ENCODE results near the gene NALCN. TPM values are rescaled to one million over a fixed set of nuclear protein-coding genes. Genes with fewer than 3 reads are reported as not detected.

NALCN gene
- total RNA-seq, 2 donors from 2014 or later = 1.6 to 4.6 TPM

DNA sequence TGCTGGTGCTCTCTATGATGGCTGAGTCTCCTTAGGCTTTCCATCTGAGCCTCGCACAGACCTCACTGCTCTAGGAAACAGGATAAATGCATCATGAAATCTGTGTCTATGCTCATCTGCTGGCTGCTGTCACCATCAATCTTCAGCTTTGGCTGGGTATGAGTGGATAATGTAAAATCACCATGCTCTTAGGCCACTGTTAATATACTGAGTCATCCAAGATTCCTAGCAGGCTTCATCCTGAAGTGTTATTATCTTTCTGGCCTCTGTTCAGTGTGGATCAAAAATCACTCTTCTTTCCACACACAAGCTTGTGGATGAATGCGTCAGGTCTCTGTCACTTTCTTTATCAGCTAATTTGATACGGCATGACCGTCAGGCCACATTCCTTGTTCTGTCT lies 317.4 kb downstream of the NALCN start:
- intact Hi-C loops (cut with DNase I) = no loop called here
- DNase-seq = no peak
- Histone ChIP-seq H3K36me3 (replicated peaks in 1 of 2; ENCODE audit: insufficient read depth in 1 of 2, low read depth in 2 of 2) (no peaks in the 10 kb centered on the region), H3K4me1 (no peaks in the 10 kb centered on the region), H3K9me3 (no peaks in the 10 kb centered on the region), H3K27ac (no peak overlapping the region), H3K27me3 (no peaks in the 10 kb centered on the region), H3K4me3 (no peak overlapping the region)
- TF ChIP-seq POLR2A (IDR thresholded peaks at IDR 0.05) (no peak), CTCF (IDR thresholded peaks at IDR 0.05) (no peak)
- ATAC-seq = no peak
- WGBS, 2 donors = 91 to 92% methylated on average over 4 of the region's 4 CpGs

GRCh38 chr13:101092985-101093384 lies 323.3 kb downstream of the NALCN start:
- intact Hi-C loops (cut with DNase I) = no loop called here
- ATAC-seq (no peak), DNase-seq (no peak)
- H3K9me3 ChIP-seq = no peaks in the 10 kb centered on the region
- no peak overlapping the region for H3K4me3 ChIP-seq
- H3K36me3 ChIP-seq (replicated peaks in 1 of 2; ENCODE audit: insufficient read depth in 1 of 2, low read depth in 2 of 2) = no peaks in the 10 kb centered on the region
- H3K27me3 ChIP-seq = no peaks in the 10 kb centered on the region
- TF ChIP-seq POLR2A (IDR thresholded peaks at IDR 0.05) (no peak), CTCF (IDR thresholded peaks at IDR 0.05) (no peak)
- H3K4me1 ChIP-seq = no peaks in the 10 kb centered on the region
- H3K27ac ChIP-seq = no peak overlapping the region

DNA sequence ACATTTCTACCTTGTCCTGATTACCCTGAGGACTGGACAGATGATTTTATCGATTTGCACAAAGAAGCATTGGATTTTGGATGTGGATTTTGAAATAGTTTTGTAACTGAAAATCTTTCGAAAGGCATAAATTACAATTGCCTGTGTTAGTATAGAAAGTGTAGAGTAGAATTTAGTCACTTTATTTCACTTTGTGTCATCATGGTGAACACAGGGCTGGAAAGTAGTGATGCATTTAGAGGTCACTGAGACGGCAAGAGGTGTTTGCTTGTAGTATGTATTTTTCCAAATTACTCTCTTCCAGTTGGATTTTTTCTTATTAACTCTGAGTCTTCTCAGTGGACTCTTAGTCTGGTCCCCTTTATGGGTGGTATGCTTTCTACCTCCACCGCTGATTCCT lies 326.0 kb downstream of the NALCN start:
- H3K9me3 ChIP-seq = no peaks in the 10 kb centered on the region

DNA sequence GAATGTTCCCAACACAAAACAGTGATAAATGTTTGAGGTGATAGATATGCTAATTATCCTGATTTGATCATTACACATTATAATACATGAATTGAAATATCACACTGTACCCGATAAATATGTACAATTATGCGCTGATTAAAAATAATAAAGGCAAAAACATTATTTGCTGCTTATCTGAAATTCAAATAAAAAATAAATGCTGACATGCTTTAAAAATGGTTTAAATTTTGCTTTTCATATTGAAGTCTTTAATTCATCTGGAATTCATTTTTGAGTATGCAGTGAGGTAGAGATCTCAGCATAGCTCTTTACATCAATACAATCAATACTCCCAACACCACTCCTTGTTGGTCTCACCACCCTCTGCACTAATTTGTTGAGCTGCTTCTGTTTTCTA lies 330.8 kb downstream of the NALCN start:
- Histone ChIP-seq H3K9me3 (no peaks in the 10 kb centered on the region), H3K27ac (no peak overlapping the region), H3K4me1 (no peaks in the 10 kb centered on the region), H3K4me3 (no peak overlapping the region), H3K36me3 (replicated peaks in 1 of 2; ENCODE audit: insufficient read depth in 1 of 2, low read depth in 2 of 2) (no peaks in the 10 kb centered on the region), H3K27me3 (no peaks in the 10 kb centered on the region)
- WGBS, 2 donors = 20 to 23% methylated on average over 2 of the region's 2 CpGs
- ATAC-seq = no peak
- TF ChIP-seq POLR2A (IDR thresholded peaks at IDR 0.05) (no peak), CTCF (IDR thresholded peaks at IDR 0.05) (no peak)
- no peak for DNase-seq
- intact Hi-C loops (cut with DNase I) = no loop called here

More for the DNA sequence above, 326.0 kb downstream of the NALCN start:
- no peak overlapping the region for H3K27ac ChIP-seq
- TF ChIP-seq CTCF (IDR thresholded peaks at IDR 0.05) = no peak
- TF ChIP-seq POLR2A (IDR thresholded peaks at IDR 0.05) = no peak
- no peak overlapping the region for H3K4me3 ChIP-seq
- WGBS, 2 donors = 72 to 85% methylated on average over 4 of the region's 4 CpGs
- DNase-seq (no peak), ATAC-seq (no peak)
- H3K4me1 ChIP-seq = no peaks in the 10 kb centered on the region
- intact Hi-C loops (cut with DNase I) = no loop called here
- no peaks in the 10 kb centered on the region for H3K36me3 ChIP-seq (replicated peaks in 1 of 2; ENCODE audit: insufficient read depth in 1 of 2, low read depth in 2 of 2)
- H3K27me3 ChIP-seq = no peaks in the 10 kb centered on the region

DNA sequence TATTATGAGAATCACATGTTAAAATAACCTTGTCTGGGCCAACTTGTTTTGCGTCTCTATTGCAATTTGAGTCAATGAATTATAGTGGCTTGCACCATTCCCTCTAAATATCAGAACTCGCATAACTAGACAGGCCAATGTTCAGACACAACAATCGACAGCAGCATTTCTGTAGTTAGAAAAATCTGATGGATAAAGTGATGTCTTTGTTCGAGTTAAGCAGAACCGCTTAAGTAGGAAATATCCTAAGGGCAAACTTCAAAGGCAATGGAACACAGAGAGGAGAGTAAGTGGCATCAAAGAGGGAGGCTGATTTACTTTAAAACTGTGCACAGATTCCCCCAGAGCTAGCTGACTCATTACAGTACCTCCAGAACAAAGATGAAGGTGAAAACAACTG lies 333.9 kb downstream of the NALCN start:
- Histone ChIP-seq H3K36me3 (replicated peaks in 1 of 2; ENCODE audit: insufficient read depth in 1 of 2, low read depth in 2 of 2) (no peaks in the 10 kb centered on the region), H3K4me1 (no peaks in the 10 kb centered on the region), H3K27ac (no peak overlapping the region), H3K9me3 (no peaks in the 10 kb centered on the region), H3K4me3 (no peak overlapping the region), H3K27me3 (no peaks in the 10 kb centered on the region)
- no peak for TF ChIP-seq CTCF (IDR thresholded peaks at IDR 0.05)
- no peak for TF ChIP-seq POLR2A (IDR thresholded peaks at IDR 0.05)
- ATAC-seq = no peak
- 84 to 85% methylated on average over 5 of the region's 5 CpGs for WGBS, 2 donors
- no peak for DNase-seq
- intact Hi-C loops (cut with DNase I) = no loop called here

All from body of pancreas (tissue), 4 donors.